Progenitor cell of endocrine pancreas (in vitro differentiated cells): ENCODE measurements around the gene GCAT. TPM values are rescaled to one million over a fixed set of nuclear protein-coding genes. Genes with fewer than 3 reads are reported as not detected.

Experiments
- DNase-seq: peaks from one replicate; pipeline ENCODE4 v3.0.0; 2021; ENCODE audit warnings: low spot score; ENCODE audit not compliant: unreplicated experiment
- H3K27ac Mint-ChIP-seq: 2 replicates; pipeline ENCODE4 v1.8.0; 2021; ENCODE audit warnings: mild to moderate bottlenecking, moderate library complexity, mixed read lengths
- H3K27me3 Mint-ChIP-seq: 2 replicates; pipeline ENCODE4 v1.8.0; 2021; ENCODE audit warnings: mixed read lengths
- H3K36me3 Mint-ChIP-seq: 2 replicates; pipeline ENCODE4 v1.8.0; 2022; ENCODE audit warnings: mixed read lengths; ENCODE audit not compliant: insufficient read depth
- H3K4me1 Mint-ChIP-seq: 2 replicates; pipeline ENCODE4 v1.8.0; 2021; ENCODE audit warnings: low read depth, mixed read lengths
- H3K4me3 Mint-ChIP-seq: 2 replicates; pipeline ENCODE4 v1.8.0; 2021; ENCODE audit warnings: low read depth, mild to moderate bottlenecking, moderate library complexity, mixed read lengths
- H3K9me3 Mint-ChIP-seq: 2 replicates; pipeline ENCODE4 v1.8.0; 2021; ENCODE audit warnings: low read depth, mixed read lengths
- CTCF ChIP-seq: fragments of 200-600 bp; sonication (generic); IDR thresholded peaks from one replicate; pipeline ENCODE4 v1.5.0; 2021; ENCODE audit warnings: antibody characterized with exemption, mild to moderate bottlenecking; ENCODE audit not compliant: unreplicated experiment
- microRNA-seq: library from miRNA; unstranded; fragments of <30 nt; microRNA quantifications from one replicate; pipeline ENCODE4 v1.1.0, GENCODE V29; 2020; ENCODE audit warnings: borderline number of aligned reads; ENCODE audit not compliant: unreplicated experiment
- total RNA-seq: library from RNA; stranded (reverse); gene quantifications from 2 replicates; pipeline ENCODE4 v1.2.1, GENCODE V29; 2021

The GCAT gene
- total RNA-seq, 1 donor from 2014 or later: 20.2 TPM

- peaks cover 3% of the 10 kb centered on the region for H3K4me1 Mint-ChIP-seq
- no peaks in the 10 kb centered on the region for H3K9me3 Mint-ChIP-seq
- H3K36me3 Mint-ChIP-seq: peaks cover 26% of the 10 kb centered on the region
- TF ChIP-seq CTCF: no peak
- no peak overlapping the region for H3K4me3 Mint-ChIP-seq
- H3K27ac Mint-ChIP-seq: peak overlapping the region; percentile 41
- DNase-seq: no peak
- H3K27me3 Mint-ChIP-seq: no peaks in the 10 kb centered on the region
These were observed 57.8 kb downstream of the GCAT start for GRCh38 chr22:37865510-37865909.

Small RNA genes lying within 50 kb of the gene (microRNA-seq; reads per million reads assigned to microRNA genes)
- gene MIR659: 2.4 reads per million

Other genes starting within 250 kb of the GCAT start
- gene CDC42EP1, start 247.5 kb upstream of the GCAT start, total RNA-seq: 52.6 TPM in 2 replicates
- 2.7 and 4.3 TPM in 2 replicates for gene LGALS2, start 227.8 kb upstream of the GCAT start, total RNA-seq
- 121 and 132 TPM in 2 replicates for gene GGA1, start 199.1 kb upstream of the GCAT start, total RNA-seq
- 25.4 and 27.4 TPM in 2 replicates for gene SH3BP1, start 168.3 kb upstream of the GCAT start, total RNA-seq
- 16.8 and 17.7 TPM in 2 replicates for gene PDXP, start 149.2 kb upstream of the GCAT start, total RNA-seq
- gene LGALS1, start 132.3 kb upstream of the GCAT start, total RNA-seq: 0.81 TPM in 1 of 2 replicates, not detected in the other
- 16.4 and 17.1 TPM in 2 replicates for gene NOL12, start 121.6 kb upstream of the GCAT start, total RNA-seq
- gene TRIOBP, start 110.9 kb upstream of the GCAT start, total RNA-seq: 73.0 and 78.7 TPM in 2 replicates
- gene GALR3, start 15.4 kb downstream of the GCAT start, total RNA-seq: 0.41 and 0.87 TPM in 2 replicates
- 23.7 and 24.2 TPM in 2 replicates for gene ANKRD54, start 36.4 kb downstream of the GCAT start, total RNA-seq
- 725 and 736 TPM in 2 replicates for gene EIF3L, start 41.5 kb downstream of the GCAT start, total RNA-seq
- gene MICALL1, start 98.4 kb downstream of the GCAT start, total RNA-seq: 42.8 and 43.2 TPM in 2 replicates
- gene C22orf23, start 145.7 kb downstream of the GCAT start, total RNA-seq: 0.89 and 0.93 TPM in 2 replicates
- 80.0 and 83.1 TPM in 2 replicates for gene POLR2F, start 145.8 kb downstream of the GCAT start, total RNA-seq
- gene SOX10, start 176.6 kb downstream of the GCAT start, total RNA-seq: 0.95 and 1.3 TPM in 2 replicates
- 64.2 and 67.3 TPM in 2 replicates for gene PICK1, start 249.5 kb downstream of the GCAT start, total RNA-seq